IMR-90 (cell line): ENCODE results near the gene CD34. TPM values are rescaled to one million over a fixed set of nuclear protein-coding genes. Genes with fewer than 3 reads are reported as not detected.
A peak's percentile ranks its signal among the peaks of the same experiment; 100 is the strongest.

Source experiments
- ATAC-seq: fragments of 200-7000 bp; cut with Tn5 transposase; 2 replicates; pipeline ENCODE4 v1.9.1; 2020; ENCODE audit warnings: low read depth, mild to moderate bottlenecking, moderate library complexity
- BruUV-seq: library from RNA; stranded (reverse); fragments of 400-500 nt; replicated peaks from 2 replicates; lab custom pipeline; 2021; lab: Mats Ljungman, UMichigan
- CTCF ChIA-PET: fragments of 300-600 bp; formaldehyde crosslinking; extraction: SDS; loops from one replicate; lab custom pipeline; 2021; ENCODE audit warnings: antibody characterized with exemption; lab: Yijun Ruan, JAX
- POLR2A ChIA-PET: fragments of 300-600 bp; sonication (Branson Sonifier 250); formaldehyde crosslinking; loops from one replicate; lab custom pipeline; 2022; ENCODE audit warnings: antibody characterized with exemption; ENCODE audit not compliant: unreplicated experiment; lab: Charles Lee
- DNase-seq: peaks from one replicate; pipeline ENCODE4 v3.0.0; 2013
- H2AFZ ChIP-seq: replicated peaks from 2 replicates; pipeline ENCODE3; 2013; ENCODE audit warnings: low read length, mild to moderate bottlenecking; ENCODE audit not compliant: poor library complexity
- H2AK5ac ChIP-seq: 2 replicates; pipeline ENCODE4 v1.6.1; 2013; ENCODE audit warnings: low read depth, low read length, inconsistent platforms
- H2AK9ac ChIP-seq: replicated peaks from 2 replicates; pipeline ENCODE3; 2013; ENCODE audit warnings: mild to moderate bottlenecking, low read depth, low read length, moderate library complexity; ENCODE audit not compliant: poor library complexity
- H2BK120ac ChIP-seq: 2 replicates; pipeline ENCODE4 v1.6.1; 2013; ENCODE audit warnings: low read depth, low read length, inconsistent platforms
- H2BK15ac ChIP-seq: 3 replicates; pipeline ENCODE4 v1.6.1; 2013; ENCODE audit warnings: low read depth, low read length, inconsistent platforms
- H2BK20ac ChIP-seq: 2 replicates; pipeline ENCODE4 v1.6.1; 2013; ENCODE audit warnings: low read depth, mild to moderate bottlenecking, inconsistent platforms, low read length, moderate library complexity
- H2BK5ac ChIP-seq: 2 replicates; pipeline ENCODE4 v1.6.1; 2013; ENCODE audit warnings: mild to moderate bottlenecking, low read depth, low read length, inconsistent platforms; ENCODE audit not compliant: poor library complexity, severe bottlenecking
- H3K14ac ChIP-seq: replicated peaks from 2 replicates; pipeline ENCODE4 v1.6.1; 2013; ENCODE audit warnings: low read depth, low read length, inconsistent platforms
- H3K18ac ChIP-seq: 2 replicates; pipeline ENCODE4 v1.6.1; 2013; ENCODE audit warnings: low read depth, low read length, control low read depth
- H3K23ac ChIP-seq: 2 replicates; pipeline ENCODE4 v1.6.1; 2013; ENCODE audit warnings: low read depth, low read length, inconsistent platforms
- H3K27ac ChIP-seq: 2 replicates; pipeline ENCODE4 v1.5.1; 2013; ENCODE audit warnings: mild to moderate bottlenecking, control low read depth, low read length; ENCODE audit not compliant: insufficient read depth
- H3K27me3 ChIP-seq: 2 replicates; pipeline ENCODE4 v1.6.1; 2013; ENCODE audit warnings: low read length; ENCODE audit not compliant: control insufficient read depth, insufficient read depth
- H3K36me3 ChIP-seq: 2 replicates; pipeline ENCODE4 v1.6.1; 2013; ENCODE audit warnings: low read length, mixed read lengths; ENCODE audit not compliant: control insufficient read depth, insufficient read depth
- H3K4ac ChIP-seq: 2 replicates; pipeline ENCODE4 v1.6.1; 2013; ENCODE audit warnings: low read depth, low read length, inconsistent platforms
- H3K4me1 ChIP-seq: 2 replicates; pipeline ENCODE4 v1.6.1; 2013; ENCODE audit warnings: low read length, mixed read lengths; ENCODE audit not compliant: control insufficient read depth, insufficient read depth
- H3K4me2 ChIP-seq: 2 replicates; pipeline ENCODE4 v1.6.1; 2013; ENCODE audit warnings: low read depth, mild to moderate bottlenecking, control low read depth, low read length, moderate library complexity
- H3K4me3 ChIP-seq: 2 replicates; pipeline ENCODE4 v1.5.1; 2013; ENCODE audit warnings: low read depth, mild to moderate bottlenecking, control low read depth, low read length, moderate library complexity; ENCODE audit not compliant: insufficient read depth
- H3K56ac ChIP-seq: 2 replicates; pipeline ENCODE4 v1.6.1; 2013; ENCODE audit warnings: low read length, inconsistent platforms; ENCODE audit not compliant: insufficient read depth; ENCODE audit errors: extremely low read depth
- H3K79me1 ChIP-seq, 2 experiments: 2 replicates each; pipeline ENCODE4 v1.6.1; 2013; ENCODE audit warnings: low read length in 2 of 2, inconsistent platforms in 1 of 2, low read depth in 1 of 2
- H3K9ac ChIP-seq: 2 replicates; pipeline ENCODE4 v1.6.1; 2013; ENCODE audit warnings: low read depth, low read length, control low read depth
- H3K9me1 ChIP-seq: 2 replicates; pipeline ENCODE4 v1.6.1; 2013; ENCODE audit warnings: low read length, inconsistent platforms; ENCODE audit not compliant: insufficient read depth
- H3K9me3 ChIP-seq: 2 replicates; pipeline ENCODE4 v1.6.1; 2013; ENCODE audit warnings: low read length; ENCODE audit not compliant: control insufficient read depth, insufficient read depth
- H4K20me1 ChIP-seq: 2 replicates; pipeline ENCODE4 v1.6.1; 2013; ENCODE audit warnings: low read length, inconsistent platforms; ENCODE audit not compliant: insufficient read depth
- H4K5ac ChIP-seq: 2 replicates; pipeline ENCODE4 v1.6.1; 2013; ENCODE audit warnings: mild to moderate bottlenecking, low read depth, low read length, control low read depth
- H4K8ac ChIP-seq, 2 experiments: 2 replicates each; pipeline ENCODE4 v1.6.1; 2013; ENCODE audit warnings: low read depth in 2 of 2, low read length in 2 of 2, control low read depth in 1 of 2, inconsistent platforms in 1 of 2
- H4K91ac ChIP-seq: 2 replicates; pipeline ENCODE4 v1.6.1; 2013; ENCODE audit warnings: low read depth, low read length, inconsistent platforms; ENCODE audit not compliant: insufficient read depth
- CEBPB ChIP-seq: IDR thresholded peaks from 2 replicates; pipeline ENCODE4 v1.6.1; 2012; ENCODE audit warnings: low read depth, low read length, improper control_type of control experiment
- CHD1 ChIP-seq: IDR thresholded peaks from 2 replicates; pipeline ENCODE4 v1.6.1; 2012; ENCODE audit warnings: low read depth, low read length, improper control_type of control experiment
- CTCF ChIP-seq: conservative IDR thresholded peaks from 2 replicates; pipeline ENCODE4 v1.5.1; 2012; ENCODE audit warnings: mild to moderate bottlenecking, low read depth, low read length, improper control_type of control experiment
- FOS ChIP-seq: fragments of 150-350 bp; IDR thresholded peaks from 2 replicates; pipeline ENCODE4 v1.6.1; 2016; ENCODE audit warnings: low read depth, low read length
- MAFK ChIP-seq: IDR thresholded peaks from 2 replicates; pipeline ENCODE4 v1.6.1; 2012; ENCODE audit warnings: low read depth, low read length, improper control_type of control experiment
- MAZ ChIP-seq: IDR thresholded peaks from 2 replicates; pipeline ENCODE4 v1.6.1; 2012; ENCODE audit warnings: low read depth, mild to moderate bottlenecking, low read length, improper control_type of control experiment, moderate library complexity, borderline replicate concordance
- NFE2L2 ChIP-seq: fragments of 150-350 bp; IDR thresholded peaks from 2 replicates; pipeline ENCODE4 v1.6.1; 2016; ENCODE audit warnings: low read depth, mild to moderate bottlenecking, low read length
- POLR2A ChIP-seq: IDR thresholded peaks from 2 replicates; pipeline ENCODE4 v1.6.1; 2012; ENCODE audit warnings: mild to moderate bottlenecking, low read depth, low read length
- RAD21 ChIP-seq: IDR thresholded peaks from 2 replicates; pipeline ENCODE4 v1.6.1; 2012; ENCODE audit warnings: low read length, improper control_type of control experiment
- RCOR1 ChIP-seq: IDR thresholded peaks from 2 replicates; pipeline ENCODE4 v1.6.1; 2012; ENCODE audit warnings: mild to moderate bottlenecking, low read length, improper control_type of control experiment; ENCODE audit not compliant: insufficient replicate concordance
- USF2 ChIP-seq: fragments of 150-350 bp; IDR thresholded peaks from 2 replicates; pipeline ENCODE4 v1.6.1; 2017; ENCODE audit warnings: mild to moderate bottlenecking, antibody characterized with exemption, low read length, low read depth
- WGBS, 2 experiments: methylation state at CpG; one replicate each; pipeline versions ENCODE4 v1.1.5 to v1.1.7; 2013; ENCODE audit warnings: missing lambda C conversion rate in 2 of 2; ENCODE audit not compliant: insufficient read length in 1 of 2; ENCODE audit errors: extremely low coverage in 2 of 2; 5-methylcytosine and 5-hydroxymethylcytosine counted together
- dilution Hi-C: fragments of 300-500 bp; cut with HindIII; formaldehyde crosslinking; loops from one replicate; pipeline ENCODE4 v1.14.3; 2018; ENCODE audit warnings: low sequenced_read_pairs; ENCODE audit not compliant: unreplicated experiment
- in situ Hi-C: fragments of 300-500 bp; cut with MboI; formaldehyde crosslinking; loops from 3 replicates; pipeline ENCODE4 v1.14.3; 2019; ENCODE audit warnings: low sequenced_read_pairs, inconsistent platforms, mixed read lengths
- intact Hi-C: fragments of 100-400 bp; cut with micrococcal nuclease; formaldehyde crosslinking; loops from 2 replicates; pipeline ENCODE4 v1.10.0; 2022
- polyA plus RNA-seq, 3 experiments: library from polyadenylated mRNA; depleted of rRNA; stranded (reverse); fragments of >200 nt; gene quantifications; 2 replicates each; pipeline ENCODE4 v1.2.3, GENCODE V29; 2012; ENCODE audit warnings: low replicate concordance in 1 of 3
- total RNA-seq: library from RNA; depleted of rRNA; stranded (reverse); fragments of >200 nt; gene quantifications from 2 replicates; pipeline ENCODE4 v1.2.3, GENCODE V29; 2012

CD34 gene
- total and polyA plus RNA-seq, 2 of the 4 experiments (the other 2 are of a cell fraction), result 0.14 TPM; not detected in 1

GRCh38 chr1:207938016-207938415 is 27.1 kb upstream of the CD34 start:
- H3K56ac ChIP-seq, result no peak overlapping the region
- H3K4me3 ChIP-seq, result no peak overlapping the region
- H3K23ac ChIP-seq, result no peak overlapping the region
- H2BK15ac ChIP-seq, result no peak overlapping the region
- no peak overlapping the region for H3K4me2 ChIP-seq
- no peak overlapping the region for H4K91ac ChIP-seq
- no peaks in the 10 kb centered on the region for H3K27me3 ChIP-seq
- in situ Hi-C loops, result no loop called here
- TF ChIP-seq USF2 (no peak), MAFK (no peak; the same call in 1 of the 2 replicates), FOS (no peak), MAZ (no peak), NFE2L2 (no peak), CHD1 (no peak), POLR2A (no peak), RAD21 (no peak), CTCF (no peak), CEBPB (no peak), RCOR1 (no peak)
- H4K5ac ChIP-seq, result no peak overlapping the region
- H4K20me1 ChIP-seq, result no peaks in the 10 kb centered on the region
- H2BK5ac ChIP-seq, result no peak overlapping the region
- H3K9me3 ChIP-seq, result no peaks in the 10 kb centered on the region
- POLR2A ChIA-PET, result no interaction called here
- H3K14ac ChIP-seq, result no peak overlapping the region
- intact Hi-C loops, result no loop called here
- H2BK120ac ChIP-seq, result no peak overlapping the region
- H3K36me3 ChIP-seq, result no peaks in the 10 kb centered on the region
- dilution Hi-C loops, result no loop called here
- H4K8ac ChIP-seq, result no peak overlapping the region
- H3K9ac ChIP-seq, result no peak overlapping the region
- ATAC-seq (peak; percentile 29; the same call in 1 of the 2 replicates), DNase-seq (peak; percentile 57)
- no peak overlapping the region for H3K18ac ChIP-seq
- H2AK5ac ChIP-seq, result no peak overlapping the region
- BruUV-seq, result no TSS peak
- CTCF ChIA-PET, result interaction anchor here (0.9 kb wide), 1 partner anchor 12 kb away, joined by 3 read pairs; no protein-coding TSS in a partner anchor
- no peaks in the 10 kb centered on the region for H3K79me1 ChIP-seq
- no peak overlapping the region for H2AFZ ChIP-seq
- no peak overlapping the region for H2BK20ac ChIP-seq
- H3K27ac ChIP-seq, result no peak overlapping the region
- H2AK9ac ChIP-seq, result no peak overlapping the region
- no peak overlapping the region for H3K4ac ChIP-seq
- 58% methylated on average over 2 of the region's 10 CpGs; no CpG with 5 or more reads in 1 of the 2 experiments for WGBS, 2 experiments
- H3K9me1 ChIP-seq, result no peaks in the 10 kb centered on the region
- H3K4me1 ChIP-seq, result no peaks in the 10 kb centered on the region
